NCI-H510A treated with DMSO at 0.1 percent for 48 hours (cell line): ENCODE results near the gene AKNA.
"Not testable (repeated sequence)": the region's sequence is repeated elsewhere in the genome, so short reads cannot be mapped to it uniquely, and the experiment has no call there.

Source experiments
- DNase-seq: peaks from one replicate; lab custom pipeline; 2025; lab: John Stamatoyannopoulos, UW

AKNA gene

GRCh38 chr9:114341152-114341830 is 46.5 kb downstream of the AKNA start:
- no peak for DNase-seq

GRCh38 chr9:114339130-114339908 is 48.5 kb downstream of the AKNA start:
- DNase-seq, result peak; percentile 8

GRCh38 chr9:114338187-114338586 is 49.6 kb downstream of the AKNA start:
- DNase-seq, result no peak

GRCh38 chr9:114336699-114337395 is 50.9 kb downstream of the AKNA start:
- DNase-seq, result no peak

GRCh38 chr9:114336157-114336556 is 51.6 kb downstream of the AKNA start:
- no peak for DNase-seq

GRCh38 chr9:114335745-114336144 is 52.0 kb downstream of the AKNA start:
- DNase-seq, result no peak

GRCh38 chr9:114334490-114334889 is 53.3 kb downstream of the AKNA start:
- DNase-seq, result no peak

- not testable (repeated sequence) for DNase-seq
Observed at GRCh38 chr9:114333718-114334117, 54.1 kb downstream of the AKNA start.

- not testable (repeated sequence) for DNase-seq
Observed at GRCh38 chr9:114332474-114333040, 55.2 kb downstream of the AKNA start.

- not testable (repeated sequence) for DNase-seq
Observed at GRCh38 chr9:114331229-114332195, 56.3 kb downstream of the AKNA start.

GRCh38 chr9:114330636-114331035 is 57.1 kb downstream of the AKNA start:
- no peak for DNase-seq

GRCh38 chr9:114329625-114330022 is 58.2 kb downstream of the AKNA start, which contains the start of gene ORM2:
Gene ORM2, plus strand, starts transcription at chr9:114329869. Its CDS starts 36 bp downstream, at chr9:114329905.
- not testable (repeated sequence) for DNase-seq

GRCh38 chr9:114328937-114329624 is 58.7 kb downstream of the AKNA start:
- not testable (repeated sequence) for DNase-seq

GRCh38 chr9:114328357-114328820 is 59.4 kb downstream of the AKNA start:
- DNase-seq, result not testable (repeated sequence)

- no peak for DNase-seq
Observed at GRCh38 chr9:114327749-114328148, 60.0 kb downstream of the AKNA start.

GRCh38 chr9:114325684-114326254 is 62.0 kb downstream of the AKNA start:
- DNase-seq, result not testable (repeated sequence)

- DNase-seq, result not testable (repeated sequence)
Observed at GRCh38 chr9:114324965-114325364, 62.8 kb downstream of the AKNA start.

GRCh38 chr9:114324492-114324891 is 63.3 kb downstream of the AKNA start:
- DNase-seq, result no peak

GRCh38 chr9:114323849-114324248 is 63.9 kb downstream of the AKNA start:
- DNase-seq, result not testable (repeated sequence)
